K562 (cell line): ENCODE data around the gene AGAP1. TPM values are rescaled to one million over a fixed set of nuclear protein-coding genes. Genes with fewer than 3 reads are reported as not detected.

Experiments used
- ATAC-seq: fragments of 200-7000 bp; cut with Tn5 transposase; 3 replicates; pipeline ENCODE4 v1.9.1; 2020; ENCODE audit warnings: moderate library complexity
- BruUV-seq: library from RNA; stranded (reverse); fragments of 400-500 nt; replicated peaks from 2 replicates; lab custom pipeline; 2021; lab: Mats Ljungman, UMichigan
- CTCF ChIA-PET: fragments of 300-600 bp; formaldehyde crosslinking; extraction: SDS; loops from one replicate; lab custom pipeline; 2021; ENCODE audit warnings: low intra/inter-chr PET ratio; lab: Yijun Ruan, JAX
- POLR2A ChIA-PET: fragments of 300-600, 350-650 bp; sonication (Branson Sonifier 250); formaldehyde crosslinking; extraction: SDS; loops from one replicate; lab custom pipeline; 2021; ENCODE audit warnings: antibody characterized with exemption, inconsistent platforms; lab: Yijun Ruan, JAX
- DNase-seq, 4 experiments: peaks; one replicate each; pipeline versions ENCODE4 v3.0.0 to v3.0.0-alpha.2; 2011 to 2018; ENCODE audit warnings: low spot score in 3 of 4, mixed read lengths in 3 of 4; ENCODE audit errors: extremely low read depth in 1 of 4
- FAIRE-seq: peaks from 2 replicates; lab custom pipeline; 2011; peaks lifted over from hg19 to GRCh38; lab: Jason Lieb, UNC
- H2AFZ ChIP-seq: 2 replicates; pipeline ENCODE4 v1.6.0; 2011; ENCODE audit warnings: low read depth, low read length, control low read depth, inconsistent platforms
- H3K27ac ChIP-seq: fragments of 200-600 bp; 3 replicates; pipeline ENCODE4 v1.8.0; 2011; ENCODE audit warnings: low read depth, mild to moderate bottlenecking, control low read depth, inconsistent platforms, low read length, moderate library complexity, mixed read lengths; ENCODE audit errors: extremely low read depth
- H3K27me3 ChIP-seq, 2 experiments: fragments of 300-600 bp in 1 of 2; 2 replicates in 1 of 2; 3 replicates in 1 of 2; pipeline versions ENCODE4 v1.6.0 to v1.8.0; 2011; ENCODE audit warnings: inconsistent platforms in 2 of 2, low read length in 2 of 2, mild to moderate bottlenecking in 1 of 2, mixed read lengths in 1 of 2, moderate library complexity in 1 of 2; ENCODE audit not compliant: control insufficient read depth in 2 of 2, insufficient read depth in 2 of 2
- H3K36me3 ChIP-seq: fragments of 300-600 bp; 3 replicates; pipeline ENCODE4 v1.8.0; 2011; ENCODE audit warnings: mild to moderate bottlenecking, low read length, inconsistent platforms; ENCODE audit not compliant: control insufficient read depth, insufficient read depth
- H3K4me1 ChIP-seq, 2 experiments: fragments of 200-600 bp in 1 of 2; replicated peaks in 1 of 2; 2 replicates in 1 of 2; 3 replicates in 1 of 2; pipeline versions ENCODE4 v1.5.1 to v1.8.0; 2011; ENCODE audit warnings: inconsistent platforms in 2 of 2, low read length in 2 of 2, mild to moderate bottlenecking in 1 of 2, mixed read lengths in 1 of 2, moderate library complexity in 1 of 2; ENCODE audit not compliant: control insufficient read depth in 2 of 2, insufficient read depth in 2 of 2
- H3K4me2 ChIP-seq: 2 replicates; pipeline ENCODE4 v1.6.1; 2011; ENCODE audit warnings: low read length, control low read depth, inconsistent platforms, mixed read lengths; ENCODE audit not compliant: insufficient read depth
- H3K4me3 ChIP-seq: fragments of 200-600 bp; sonication (generic), shearing (Covaris generic); 2 replicates; pipeline ENCODE4 v1.5.1; 2016; ENCODE audit warnings: control low read depth, inconsistent platforms
- H3K79me2 ChIP-seq: fragments of 200-600 bp; 3 replicates; pipeline ENCODE4 v1.8.0; 2011; ENCODE audit warnings: low read length, inconsistent platforms; ENCODE audit not compliant: control insufficient read depth, insufficient read depth
- H3K9ac ChIP-seq, 2 experiments: 2 replicates each; pipeline versions ENCODE4 v1.6.0 to v1.6.1; 2011; ENCODE audit warnings: low read depth in 2 of 2, low read length in 2 of 2, control low read depth in 1 of 2, inconsistent platforms in 1 of 2, mild to moderate bottlenecking in 1 of 2, mixed read lengths in 1 of 2; ENCODE audit not compliant: insufficient read depth in 1 of 2
- H3K9me1 ChIP-seq: one replicate; pipeline ENCODE4 v1.6.0; 2011; ENCODE audit warnings: inconsistent platforms, mild to moderate bottlenecking, low read length, moderate library complexity; ENCODE audit not compliant: control insufficient read depth, insufficient read depth
- H3K9me3 ChIP-seq: replicated peaks from 2 replicates; pipeline ENCODE4 v1.5.1; 2011; ENCODE audit warnings: low read depth, low read length, inconsistent platforms; ENCODE audit not compliant: control insufficient read depth, insufficient read depth
- H4K20me1 ChIP-seq: replicated peaks from 2 replicates; pipeline ENCODE4 v1.6.1; 2011; ENCODE audit warnings: low read length, inconsistent platforms, mixed read lengths; ENCODE audit not compliant: control insufficient read depth, insufficient read depth
- CC2D1A ChIP-seq: fragments of 450-650 bp; IDR thresholded peaks from 2 replicates; pipeline ENCODE4 v1.6.1; 2017; ENCODE audit warnings: mild to moderate bottlenecking
- NKRF ChIP-seq: fragments of 450-650 bp; IDR thresholded peaks from 2 replicates; pipeline ENCODE4 v1.6.1; 2016; ENCODE audit warnings: borderline replicate concordance
- SOX6 ChIP-seq: fragments of 450-650 bp; IDR thresholded peaks from 2 replicates; pipeline ENCODE4 v1.6.1; 2014; ENCODE audit warnings: mild to moderate bottlenecking
- SREBF2 ChIP-seq: sonication (generic); formaldehyde crosslinking; IDR thresholded peaks from 2 replicates; pipeline ENCODE4 v1.4.0; 2020; ENCODE audit warnings: mild to moderate bottlenecking, missing genetic modification reagents
- TCF15 ChIP-seq: fragments of 250-450 bp; sonication (Bioruptor Pico); IDR thresholded peaks from 2 replicates; pipeline ENCODE4 v1.8.0; 2022; ENCODE audit warnings: moderate library complexity, mild to moderate bottlenecking, inconsistent platforms
- ZNF232 ChIP-seq: sonication (generic); formaldehyde crosslinking; IDR thresholded peaks from 2 replicates; pipeline ENCODE4 v1.8.0; 2022; ENCODE audit warnings: mild to moderate bottlenecking, missing genetic modification reagents
- ZNF407 ChIP-seq: fragments of 450-650 bp; IDR thresholded peaks from 2 replicates; pipeline ENCODE4 v1.6.1; 2016; ENCODE audit warnings: low read depth
- ZNF707 ChIP-seq: fragments of 250-450 bp; sonication (Bioruptor Pico); conservative IDR thresholded peaks from 2 replicates; pipeline ENCODE4 v1.8.0; 2022; ENCODE audit warnings: inconsistent platforms, mild to moderate bottlenecking, moderate library complexity
- WGBS: fragments of 100-300 bp; shearing (Covaris generic); methylation state at CpG from one replicate; pipeline ENCODE4 v1.1.6; 2016; ENCODE audit warnings: low coverage, mixed read lengths; ENCODE audit not compliant: insufficient coverage; ENCODE audit errors: missing lambda C conversion rate; 5-methylcytosine and 5-hydroxymethylcytosine counted together
- in situ Hi-C: fragments of 300-500 bp; cut with MboI; formaldehyde crosslinking; loops from 4 replicates; pipeline ENCODE4 v1.15.0; 2018; ENCODE audit warnings: inconsistent platforms, mixed read lengths
- intact Hi-C: fragments of 100-400 bp; cut with micrococcal nuclease; formaldehyde crosslinking; loops from 2 replicates; pipeline ENCODE4 v1.14.2; 2022
- polyA plus RNA-seq, 8 experiments: library from polyadenylated mRNA; depleted of rRNA in 4 of 8; stranded (reverse) in 5 of 8; unstranded in 3 of 8; fragments of >200 nt; fragmentation: Nextera tagmentation in 2 of 8; fragmentation: Illumina TruSeq in 1 of 8; extraction: Ambion mirVana in 2 of 8; extraction: Trizol in 1 of 8; gene quantifications; 2 replicates each; pipeline versions ENCODE4 v1.2.1 to v1.2.3, GENCODE V29; 2011 to 2014; ENCODE audit warnings: inconsistent platforms in 1 of 8, missing spikeins in 1 of 8
- total RNA-seq, 7 experiments: library from RNA; depleted of rRNA in 6 of 7; stranded (reverse); fragments of >200 nt in 6 of 7; fragmentation: Illumina TruSeq in 2 of 7; extraction: Trizol in 2 of 7; gene quantifications; 2 replicates each; pipeline versions ENCODE4 v1.2.1 to v1.2.3, GENCODE V29; 2011 to 2021; ENCODE audit warnings: low replicate concordance in 1 of 7

AGAP1 gene
- total and polyA plus RNA-seq, 9 of the 15 experiments (the other 6 are each of a cell fraction or from before 2014, with no cell fraction given), result 1.3 to 24.0 (median 10.6) TPM

GRCh38 chr2:235747001-235747785 lies 253.3 kb downstream of the AGAP1 start (continued):
- TF ChIP-seq NKRF (no peak), ZNF707 (CRISPR knock-in tag) (no peak), SOX6 (no peak), CC2D1A (no peak)

GRCh38 chr2:235747786-235748091 lies 253.9 kb downstream of the AGAP1 start:
- H3K9me1 ChIP-seq, result no peaks in the 10 kb centered on the region
- H3K27me3 ChIP-seq, result no peaks in the 10 kb centered on the region
- H4K20me1 ChIP-seq, result no peaks in the 10 kb centered on the region
- H3K9ac ChIP-seq, result no peak overlapping the region
- peaks cover 0 to 4% of the 10 kb centered on the region in 2 experiments; a peak in 1 of 5 replicates for H3K4me1 ChIP-seq
- no TSS peak for BruUV-seq
- H3K27ac ChIP-seq, result no peak overlapping the region
- H3K36me3 ChIP-seq, result peaks cover 32% of the 10 kb centered on the region; the same call in 2 of the 3 replicates
- ChIA-PET CTCF (interaction anchor here (0.9 kb wide), 1 partner anchor 612 kb away, joined by 3 read pairs; no protein-coding TSS in a partner anchor), POLR2A (interaction anchor here (0.7 kb wide), 1 partner anchor 14 kb away, joined by 4 read pairs; no protein-coding TSS in a partner anchor)
- H3K4me3 ChIP-seq, result no peak overlapping the region
- intact Hi-C loops (loop anchor here (5.0 kb wide), 2 partner anchors 105 to 315 kb away; no protein-coding TSS in a partner anchor), in situ Hi-C loops (no loop called here)
- H3K9me3 ChIP-seq, result no peaks in the 10 kb centered on the region
- no peak overlapping the region for H2AFZ ChIP-seq
- H3K4me2 ChIP-seq, result no peak overlapping the region
- WGBS, result 97% methylated on average over 6 of the region's 6 CpGs
- ATAC-seq, result no peak
- no peak for DNase-seq
- FAIRE-seq, result no peak
- H3K79me2 ChIP-seq, result no peaks in the 10 kb centered on the region
- no peak for TF ChIP-seq ZNF232 (CRISPR knock-in tag)
- TF ChIP-seq TCF15 (CRISPR knock-in tag), result no peak
- no peak for TF ChIP-seq SREBF2
- TF ChIP-seq ZNF407, result no peak
